ENCODE results near the gene LHFPL2. TPM values are rescaled to one million over a fixed set of nuclear protein-coding genes. Genes with fewer than 3 reads are reported as not detected.

The LHFPL2 gene
- total RNA-seq, 1 experiment from 2014 or later: 43.6 TPM

- Mint-ChIP-seq H3K27ac (ENCODE audit: unreplicated experiment) (no peak overlapping the region), H3K4me1 (ENCODE audit: low read depth, unreplicated experiment) (peaks cover 10% of the 10 kb centered on the region), H3K27me3 (ENCODE audit: unreplicated experiment) (no peaks in the 10 kb centered on the region), H3K9me3 (ENCODE audit: low read depth, unreplicated experiment) (no peaks in the 10 kb centered on the region), H3K4me3 (ENCODE audit: low read depth, unreplicated experiment) (no peak overlapping the region), H3K36me3 (ENCODE audit: insufficient read depth, unreplicated experiment) (no peaks in the 10 kb centered on the region)
- intact Hi-C loops (cut with micrococcal nuclease; ENCODE audit: unreplicated experiment): no loop called here
- no peak for TF ChIP-seq CTCF (IDR thresholded peaks at IDR 0.05; ENCODE audit: unreplicated experiment)
- no TSS peak for BruUV-seq (replicated peaks)
- no peak for DNase-seq
- CTCF ChIA-PET: interaction anchor here (1.0 kb wide), 2 partner anchors 28 to 213 kb away, joined by 3 to 4 read pairs; no protein-coding TSS in a partner anchor
Observed at GRCh38 chr5:78672154-78672553, 23.6 kb upstream of the LHFPL2 start.

- Mint-ChIP-seq H3K36me3 (ENCODE audit: insufficient read depth, unreplicated experiment) (no peaks in the 10 kb centered on the region), H3K4me3 (ENCODE audit: low read depth, unreplicated experiment) (no peak overlapping the region), H3K27ac (ENCODE audit: unreplicated experiment) (no peak overlapping the region), H3K9me3 (ENCODE audit: low read depth, unreplicated experiment) (no peaks in the 10 kb centered on the region), H3K4me1 (ENCODE audit: low read depth, unreplicated experiment) (peaks cover 8% of the 10 kb centered on the region), H3K27me3 (ENCODE audit: unreplicated experiment) (no peaks in the 10 kb centered on the region)
- no peak for DNase-seq
- no peak for TF ChIP-seq CTCF (IDR thresholded peaks at IDR 0.05; ENCODE audit: unreplicated experiment)
- CTCF ChIA-PET: interaction anchor here (1.0 kb wide), 2 partner anchors 28 to 214 kb away, joined by 3 to 4 read pairs; no protein-coding TSS in a partner anchor
- BruUV-seq (replicated peaks): no TSS peak
- intact Hi-C loops (cut with micrococcal nuclease; ENCODE audit: unreplicated experiment): no loop called here
Observed at GRCh38 chr5:78671609-78672008, 23.0 kb upstream of the LHFPL2 start.

GRCh38 chr5:78670701-78671269, 22.2 kb upstream of the LHFPL2 start:
- CTCF ChIA-PET: no interaction called here
- intact Hi-C loops (cut with micrococcal nuclease; ENCODE audit: unreplicated experiment): no loop called here
- TF ChIP-seq CTCF (IDR thresholded peaks at IDR 0.05; ENCODE audit: unreplicated experiment): no peak
- no peak for DNase-seq
- Mint-ChIP-seq H3K36me3 (ENCODE audit: insufficient read depth, unreplicated experiment) (no peaks in the 10 kb centered on the region), H3K27me3 (ENCODE audit: unreplicated experiment) (no peaks in the 10 kb centered on the region), H3K4me3 (ENCODE audit: low read depth, unreplicated experiment) (no peak overlapping the region), H3K9me3 (ENCODE audit: low read depth, unreplicated experiment) (no peaks in the 10 kb centered on the region), H3K27ac (ENCODE audit: unreplicated experiment) (no peak overlapping the region), H3K4me1 (ENCODE audit: low read depth, unreplicated experiment) (no peaks in the 10 kb centered on the region)
- no TSS peak for BruUV-seq (replicated peaks)

GRCh38 chr5:78669331-78669730, 20.8 kb upstream of the LHFPL2 start:
- H3K4me1 Mint-ChIP-seq (ENCODE audit: low read depth, unreplicated experiment): no peaks in the 10 kb centered on the region
- no peaks in the 10 kb centered on the region for H3K27me3 Mint-ChIP-seq (ENCODE audit: unreplicated experiment)
- H3K9me3 Mint-ChIP-seq (ENCODE audit: low read depth, unreplicated experiment): no peaks in the 10 kb centered on the region
- CTCF ChIA-PET: no interaction called here
- intact Hi-C loops (cut with micrococcal nuclease; ENCODE audit: unreplicated experiment): no loop called here
- TF ChIP-seq CTCF (IDR thresholded peaks at IDR 0.05; ENCODE audit: unreplicated experiment): no peak
- H3K27ac Mint-ChIP-seq (ENCODE audit: unreplicated experiment): no peak overlapping the region
- H3K4me3 Mint-ChIP-seq (ENCODE audit: low read depth, unreplicated experiment): no peak overlapping the region
- no TSS peak for BruUV-seq (replicated peaks)
- no peak for DNase-seq
- no peaks in the 10 kb centered on the region for H3K36me3 Mint-ChIP-seq (ENCODE audit: insufficient read depth, unreplicated experiment)

Data from Calu3 (cell line).